ENCODE results near the gene HMOX2. TPM values are rescaled to one million over a fixed set of nuclear protein-coding genes. Genes with fewer than 3 reads are reported as not detected.
A peak's percentile ranks its signal among the peaks of the same experiment; 100 is the strongest.

Gene HMOX2
- polyA plus RNA-seq, 1 donor = 47.6 TPM

DNA sequence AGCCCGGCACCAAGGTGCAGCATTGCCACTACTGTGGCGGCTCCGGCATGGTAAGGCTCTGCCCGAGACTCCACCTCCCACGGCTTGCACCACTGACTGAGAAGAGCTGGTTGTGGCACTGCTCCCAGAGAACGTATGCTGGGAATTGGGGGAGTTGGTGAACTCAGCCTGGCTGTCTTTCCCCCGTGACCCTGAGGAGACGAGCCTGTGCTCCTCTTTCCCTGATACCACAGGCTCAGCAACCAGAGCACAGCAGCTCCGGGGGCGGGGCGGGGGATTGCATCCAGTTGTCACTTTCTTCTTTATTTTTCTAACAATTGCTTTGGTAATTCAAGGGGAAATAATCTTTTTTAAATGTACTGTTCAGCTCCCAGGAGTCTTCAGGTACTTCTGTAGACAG, 33.8 kb upstream of the HMOX2 start:
- no peaks in the 10 kb centered on the region for H3K4me1 ChIP-seq (ENCODE audit: control insufficient read depth, insufficient read depth, low read length)
- H3K4me3 ChIP-seq (ENCODE audit: low read length) = no peak overlapping the region
- no peaks in the 10 kb centered on the region for H3K27me3 ChIP-seq (ENCODE audit: control insufficient read depth, insufficient read depth, low read length)
- WGBS (ENCODE audit: insufficient coverage, low lambda C conversion rate) = no CpG with 5 or more reads among the region's 11 CpGs
- no peaks in the 10 kb centered on the region for H3K9me3 ChIP-seq (ENCODE audit: control insufficient read depth, low read depth, low read length)
- DNase-seq = no peak
- peaks cover 85% of the 10 kb centered on the region for H3K36me3 ChIP-seq (ENCODE audit: control insufficient read depth, insufficient read depth, low read length)
- no peak overlapping the region for H3K27ac ChIP-seq (ENCODE audit: low read length)

DNA sequence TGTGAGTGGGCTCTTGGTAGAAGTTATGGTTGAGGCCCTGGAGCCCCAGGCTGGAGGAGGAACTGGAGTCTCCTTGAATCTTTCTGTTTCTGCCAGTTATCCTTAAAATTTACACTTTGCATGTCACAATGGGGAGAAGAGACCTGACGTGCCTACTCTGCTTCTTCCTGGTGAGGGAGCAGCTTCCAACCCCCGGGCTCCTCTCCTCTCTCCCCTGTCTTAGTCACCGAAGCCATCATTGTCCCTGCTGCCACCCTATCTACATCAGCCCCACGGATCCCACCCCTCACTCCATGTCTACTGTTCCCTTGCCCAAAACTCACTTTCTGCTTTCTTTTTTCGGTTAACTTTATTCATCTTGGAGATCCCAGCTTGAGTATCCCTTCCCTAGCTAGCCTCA, 32.9 kb upstream of the HMOX2 start:
- Histone ChIP-seq H3K4me1 (ENCODE audit: control insufficient read depth, insufficient read depth, low read length) (no peaks in the 10 kb centered on the region), H3K27me3 (ENCODE audit: control insufficient read depth, insufficient read depth, low read length) (no peaks in the 10 kb centered on the region), H3K27ac (ENCODE audit: low read length) (no peak overlapping the region), H3K36me3 (ENCODE audit: control insufficient read depth, insufficient read depth, low read length) (peaks cover 84% of the 10 kb centered on the region), H3K4me3 (ENCODE audit: low read length) (no peak overlapping the region), H3K9me3 (ENCODE audit: control insufficient read depth, low read depth, low read length) (no peaks in the 10 kb centered on the region)
- no peak for DNase-seq
- WGBS (ENCODE audit: insufficient coverage, low lambda C conversion rate) = 79% methylated on average over 2 of the region's 5 CpGs

DNA sequence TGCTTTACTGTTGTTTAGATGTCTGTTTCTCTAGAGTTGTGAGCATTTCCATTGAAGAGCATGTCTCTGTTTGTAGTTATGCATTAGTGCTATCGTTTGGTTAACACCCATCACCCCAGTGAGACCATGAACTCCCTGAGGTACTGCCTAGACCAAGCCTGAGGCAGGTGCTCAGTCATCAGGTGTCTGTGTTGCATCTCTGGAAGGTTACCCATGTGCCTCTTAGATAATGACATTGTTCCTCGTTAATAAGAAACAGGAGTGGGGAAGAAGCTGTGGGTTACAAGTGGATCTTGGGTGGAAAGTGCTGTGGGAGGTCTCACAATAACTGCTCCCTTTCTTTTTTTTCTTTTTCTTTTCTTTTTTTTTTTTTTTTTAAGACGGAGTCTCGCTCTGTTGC, 32.2 kb upstream of the HMOX2 start:
- Histone ChIP-seq H3K27me3 (ENCODE audit: control insufficient read depth, insufficient read depth, low read length) (no peaks in the 10 kb centered on the region), H3K27ac (ENCODE audit: low read length) (no peak overlapping the region), H3K36me3 (ENCODE audit: control insufficient read depth, insufficient read depth, low read length) (peaks cover 84% of the 10 kb centered on the region), H3K9me3 (ENCODE audit: control insufficient read depth, low read depth, low read length) (no peaks in the 10 kb centered on the region), H3K4me3 (ENCODE audit: low read length) (no peak overlapping the region), H3K4me1 (ENCODE audit: control insufficient read depth, insufficient read depth, low read length) (no peaks in the 10 kb centered on the region)
- WGBS (ENCODE audit: insufficient coverage, low lambda C conversion rate) = 100% methylated on average over 1 of the region's 4 CpGs
- no peak for DNase-seq

DNA sequence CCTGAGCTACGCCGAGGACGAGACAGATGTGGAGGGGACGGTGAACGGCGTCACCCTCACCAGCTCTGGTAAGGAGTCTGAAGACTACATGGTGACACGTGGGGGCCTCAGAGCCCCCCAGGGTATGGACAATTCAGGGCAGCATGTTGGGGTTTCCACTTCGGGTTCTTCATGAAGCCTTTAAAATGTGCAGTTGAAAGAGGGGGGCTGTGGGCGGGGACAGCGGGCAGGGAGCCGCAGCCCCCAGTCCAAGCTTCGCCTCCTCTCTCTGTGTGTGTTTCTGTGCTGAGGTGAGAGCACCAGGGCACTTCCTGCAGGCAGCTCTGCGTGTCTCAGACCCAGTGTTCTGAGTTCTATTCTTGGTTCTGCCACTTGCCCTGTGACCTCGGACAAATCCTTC, 25.8 kb upstream of the HMOX2 start:
- H3K9me3 ChIP-seq (ENCODE audit: control insufficient read depth, low read depth, low read length) = no peaks in the 10 kb centered on the region
- peaks cover 79% of the 10 kb centered on the region for H3K36me3 ChIP-seq (ENCODE audit: control insufficient read depth, insufficient read depth, low read length)
- H3K4me3 ChIP-seq (ENCODE audit: low read length) = no peak overlapping the region
- no CpG with 5 or more reads among the region's 14 CpGs for WGBS (ENCODE audit: insufficient coverage, low lambda C conversion rate)
- DNase-seq = no peak
- H3K4me1 ChIP-seq (ENCODE audit: control insufficient read depth, insufficient read depth, low read length) = no peaks in the 10 kb centered on the region
- no peak overlapping the region for H3K27ac ChIP-seq (ENCODE audit: low read length)
- H3K27me3 ChIP-seq (ENCODE audit: control insufficient read depth, insufficient read depth, low read length) = no peaks in the 10 kb centered on the region

DNA sequence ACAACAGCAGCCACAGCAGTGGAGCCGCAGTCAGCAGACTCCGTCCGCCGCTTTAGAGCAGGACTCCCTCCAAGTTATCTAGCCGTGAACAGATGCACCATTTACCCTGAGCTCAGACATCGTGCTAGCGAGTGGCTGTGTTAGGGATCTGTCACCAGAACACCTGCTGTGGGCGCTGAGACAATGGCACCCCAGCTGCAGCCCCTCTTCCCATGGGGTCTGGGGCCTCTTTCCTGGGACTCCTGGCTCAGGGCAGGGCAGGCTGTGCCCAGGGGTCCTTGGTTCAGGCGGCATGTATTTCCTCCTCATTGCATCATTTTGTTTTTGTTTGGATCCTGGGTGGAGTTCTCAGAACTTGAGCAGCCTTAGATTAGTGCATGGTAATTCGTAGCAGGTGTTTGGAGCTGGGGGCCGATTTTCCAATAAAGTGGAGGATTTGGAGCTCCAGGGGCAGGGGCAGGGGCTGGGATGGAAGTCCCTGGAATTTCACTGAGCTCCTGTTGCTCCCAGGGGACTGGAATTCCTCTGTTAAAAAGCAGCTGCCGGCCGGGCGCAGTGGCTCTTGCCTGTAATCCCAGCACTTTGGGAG, 25.2 kb upstream of the HMOX2 start:
- no CpG with 5 or more reads among the region's 14 CpGs for WGBS (ENCODE audit: insufficient coverage, low lambda C conversion rate)
- peaks cover 82% of the 10 kb centered on the region for H3K36me3 ChIP-seq (ENCODE audit: control insufficient read depth, insufficient read depth, low read length)
- no peaks in the 10 kb centered on the region for H3K9me3 ChIP-seq (ENCODE audit: control insufficient read depth, low read depth, low read length)
- no peak overlapping the region for H3K27ac ChIP-seq (ENCODE audit: low read length)
- H3K27me3 ChIP-seq (ENCODE audit: control insufficient read depth, insufficient read depth, low read length) = no peaks in the 10 kb centered on the region
- no peaks in the 10 kb centered on the region for H3K4me1 ChIP-seq (ENCODE audit: control insufficient read depth, insufficient read depth, low read length)
- DNase-seq = no peak
- no peak overlapping the region for H3K4me3 ChIP-seq (ENCODE audit: low read length)

DNA sequence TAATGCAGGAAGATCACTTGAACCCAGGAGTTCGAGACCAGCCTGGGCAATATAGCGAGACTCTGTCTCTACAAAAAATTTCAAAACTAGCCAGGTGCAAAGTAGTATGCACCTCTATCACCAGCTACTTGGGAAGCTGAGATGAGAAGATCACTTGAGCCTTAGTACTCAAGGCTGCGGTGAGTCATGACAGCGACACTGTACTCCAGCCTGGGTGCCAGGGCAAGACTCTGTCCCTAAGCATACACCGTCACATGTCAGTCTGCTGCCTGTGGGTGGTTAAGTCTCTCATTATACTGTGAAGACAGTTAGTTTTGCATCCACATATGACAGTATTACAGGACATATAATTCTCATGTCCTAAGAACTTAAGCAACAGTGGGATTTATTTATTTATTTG, 23.5 kb upstream of the HMOX2 start:
- H3K36me3 ChIP-seq (ENCODE audit: control insufficient read depth, insufficient read depth, low read length) = peaks cover 82% of the 10 kb centered on the region
- no CpG with 5 or more reads among the region's 5 CpGs for WGBS (ENCODE audit: insufficient coverage, low lambda C conversion rate)
- no peaks in the 10 kb centered on the region for H3K27me3 ChIP-seq (ENCODE audit: control insufficient read depth, insufficient read depth, low read length)

DNA sequence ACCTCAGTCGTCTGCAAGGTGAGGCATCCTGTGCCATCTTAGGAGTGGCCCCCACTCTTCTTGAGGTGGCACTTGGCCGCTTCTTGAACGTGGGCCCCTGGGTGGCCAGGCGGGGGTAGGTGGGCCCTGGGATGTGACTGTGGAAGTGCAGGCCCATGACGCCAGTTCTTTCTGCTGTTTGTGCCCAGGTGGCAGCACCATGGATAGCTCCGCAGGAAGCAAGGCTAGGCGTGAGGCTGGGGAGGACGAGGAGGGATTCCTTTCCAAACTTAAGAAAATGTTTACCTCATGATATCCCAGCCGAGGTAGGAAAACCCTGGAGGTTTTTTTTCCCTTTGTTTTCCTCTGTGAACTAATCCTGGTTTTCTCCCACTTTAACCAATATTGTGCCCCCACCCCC, 21.6 kb upstream of the HMOX2 start:
- no peaks in the 10 kb centered on the region for H3K9me3 ChIP-seq (ENCODE audit: control insufficient read depth, low read depth, low read length)
- peaks cover 75% of the 10 kb centered on the region for H3K36me3 ChIP-seq (ENCODE audit: control insufficient read depth, insufficient read depth, low read length)
- no CpG with 5 or more reads among the region's 9 CpGs for WGBS (ENCODE audit: insufficient coverage, low lambda C conversion rate)
- no peak for DNase-seq
- H3K27me3 ChIP-seq (ENCODE audit: control insufficient read depth, insufficient read depth, low read length) = no peaks in the 10 kb centered on the region
- no peak overlapping the region for H3K27ac ChIP-seq (ENCODE audit: low read length)
- H3K4me3 ChIP-seq (ENCODE audit: low read length) = no peak overlapping the region
- no peaks in the 10 kb centered on the region for H3K4me1 ChIP-seq (ENCODE audit: control insufficient read depth, insufficient read depth, low read length)

More for the DNA sequence above, 23.5 kb upstream of the HMOX2 start:
- no peaks in the 10 kb centered on the region for H3K4me1 ChIP-seq (ENCODE audit: control insufficient read depth, insufficient read depth, low read length)
- DNase-seq = no peak
- H3K9me3 ChIP-seq (ENCODE audit: control insufficient read depth, low read depth, low read length) = no peaks in the 10 kb centered on the region
- H3K27ac ChIP-seq (ENCODE audit: low read length) = no peak overlapping the region
- H3K4me3 ChIP-seq (ENCODE audit: low read length) = no peak overlapping the region

DNA sequence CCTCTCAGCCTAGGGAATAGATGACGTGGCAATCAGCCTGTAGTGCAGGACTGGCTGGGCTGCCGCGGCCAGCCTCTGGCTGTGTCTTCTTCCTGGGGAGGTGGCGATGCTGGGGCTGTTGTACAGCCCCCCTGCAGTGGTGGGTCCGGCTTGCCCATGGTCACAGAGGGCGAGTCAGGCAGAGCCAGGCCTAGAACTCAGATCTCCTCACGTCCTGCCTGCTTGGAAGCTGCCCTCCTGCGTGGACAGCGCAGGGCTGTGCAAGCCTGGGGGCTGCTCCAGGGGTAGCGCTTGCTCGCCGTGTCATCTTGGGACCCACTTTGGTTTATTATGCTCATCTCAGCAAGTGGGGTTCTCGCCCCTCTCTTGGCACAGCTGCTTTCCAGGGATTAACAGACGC, 21.1 kb upstream of the HMOX2 start:
- H3K4me1 ChIP-seq (ENCODE audit: control insufficient read depth, insufficient read depth, low read length) = no peaks in the 10 kb centered on the region
- no peaks in the 10 kb centered on the region for H3K27me3 ChIP-seq (ENCODE audit: control insufficient read depth, insufficient read depth, low read length)
- no peak for DNase-seq
- no peak overlapping the region for H3K27ac ChIP-seq (ENCODE audit: low read length)
- H3K9me3 ChIP-seq (ENCODE audit: control insufficient read depth, low read depth, low read length) = no peaks in the 10 kb centered on the region
- peaks cover 71% of the 10 kb centered on the region for H3K36me3 ChIP-seq (ENCODE audit: control insufficient read depth, insufficient read depth, low read length)
- no CpG with 5 or more reads among the region's 14 CpGs for WGBS (ENCODE audit: insufficient coverage, low lambda C conversion rate)
- H3K4me3 ChIP-seq (ENCODE audit: low read length) = no peak overlapping the region

DNA sequence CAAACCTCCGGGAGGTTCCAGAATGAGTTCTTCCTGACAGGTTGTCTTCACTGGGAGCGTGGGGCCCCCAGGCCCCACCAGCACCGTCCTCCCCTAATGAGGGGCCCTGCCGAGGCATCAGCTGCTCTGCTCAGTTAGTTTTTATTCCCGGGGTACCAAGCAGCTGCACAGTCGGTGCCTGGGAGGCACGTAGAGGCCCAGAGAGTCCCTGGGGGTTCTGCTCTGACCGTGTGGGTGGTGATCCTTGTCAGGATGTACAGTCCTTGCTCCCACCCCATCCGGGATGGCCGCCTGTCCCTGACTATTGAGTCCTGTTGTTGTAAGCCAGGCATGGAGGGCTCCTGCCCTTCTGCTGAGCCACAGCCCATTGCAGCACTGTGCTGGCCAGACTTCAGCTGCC, 20.2 kb upstream of the HMOX2 start:
- no peaks in the 10 kb centered on the region for H3K9me3 ChIP-seq (ENCODE audit: control insufficient read depth, low read depth, low read length)
- H3K27ac ChIP-seq (ENCODE audit: low read length) = no peak overlapping the region
- H3K4me1 ChIP-seq (ENCODE audit: control insufficient read depth, insufficient read depth, low read length) = no peaks in the 10 kb centered on the region
- H3K4me3 ChIP-seq (ENCODE audit: low read length) = no peak overlapping the region
- H3K27me3 ChIP-seq (ENCODE audit: control insufficient read depth, insufficient read depth, low read length) = no peaks in the 10 kb centered on the region
- H3K36me3 ChIP-seq (ENCODE audit: control insufficient read depth, insufficient read depth, low read length) = peaks cover 64% of the 10 kb centered on the region
- WGBS (ENCODE audit: insufficient coverage, low lambda C conversion rate) = no CpG with 5 or more reads among the region's 10 CpGs
- no peak for DNase-seq

DNA sequence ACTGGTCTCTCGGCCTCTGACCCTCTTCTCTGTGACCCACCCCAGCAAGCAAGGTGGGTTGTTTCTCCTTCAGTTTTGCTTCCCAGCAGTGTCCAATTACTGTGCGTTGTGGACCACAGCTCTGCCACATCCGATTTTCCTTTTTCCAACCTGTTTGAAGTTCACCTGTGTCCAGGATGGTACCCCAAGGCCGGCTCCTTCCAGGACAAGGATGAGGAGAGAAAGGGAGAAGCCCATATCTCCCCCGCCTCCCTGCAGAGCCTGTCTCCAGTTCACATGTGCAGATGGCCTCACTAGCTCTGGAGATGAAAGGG, 15.3 kb upstream of the HMOX2 start:
- no peak for DNase-seq
- WGBS (ENCODE audit: insufficient coverage, low lambda C conversion rate) = no CpG with 5 or more reads among the region's 5 CpGs
- Histone ChIP-seq H3K4me3 (ENCODE audit: low read length) (no peak overlapping the region), H3K27ac (ENCODE audit: low read length) (no peak overlapping the region), H3K4me1 (ENCODE audit: control insufficient read depth, insufficient read depth, low read length) (no peaks in the 10 kb centered on the region), H3K36me3 (ENCODE audit: control insufficient read depth, insufficient read depth, low read length) (peaks cover 58% of the 10 kb centered on the region), H3K27me3 (ENCODE audit: control insufficient read depth, insufficient read depth, low read length) (no peaks in the 10 kb centered on the region), H3K9me3 (ENCODE audit: control insufficient read depth, low read depth, low read length) (no peaks in the 10 kb centered on the region)

DNA sequence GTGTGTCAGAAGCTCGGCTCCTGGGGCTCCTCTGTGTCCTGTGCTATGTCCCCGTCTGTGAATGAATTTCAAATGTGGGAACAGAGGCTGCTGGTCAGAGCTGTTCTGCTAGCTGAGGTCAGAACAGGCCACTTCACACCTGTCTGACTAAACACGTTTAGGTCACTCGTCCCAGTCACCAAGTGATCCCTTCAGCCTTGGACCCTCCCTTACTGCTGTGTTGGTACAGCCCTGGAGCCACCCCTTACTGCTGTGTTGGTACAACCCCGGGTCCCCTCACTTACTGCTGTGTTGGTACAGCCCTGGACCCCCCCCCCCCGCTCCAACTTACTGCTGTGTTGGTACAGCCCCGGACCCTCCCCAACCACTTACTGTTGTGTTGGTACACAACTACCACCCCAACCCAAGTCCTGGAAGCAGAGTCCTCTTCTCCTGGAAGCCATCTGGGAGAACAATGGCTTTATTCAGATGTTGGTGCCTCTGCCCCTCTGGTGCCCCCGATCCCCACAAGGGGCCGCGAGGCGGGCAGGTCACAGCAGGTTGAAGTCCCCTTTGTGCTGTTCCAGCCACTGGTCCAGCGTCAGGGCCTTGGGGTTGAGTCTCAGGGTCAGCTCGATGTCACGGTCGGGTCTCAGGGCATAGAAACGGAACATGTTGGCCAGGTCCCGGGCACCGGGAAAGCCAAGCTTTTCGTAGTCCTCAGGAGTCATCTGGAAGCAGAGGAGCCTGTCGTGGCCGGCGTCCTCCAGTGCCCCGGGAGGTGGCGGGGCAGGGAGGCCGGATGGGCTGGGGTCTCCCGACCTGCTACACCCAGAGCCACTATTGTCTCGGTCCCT, 14.7 kb upstream of the HMOX2 start:
- H3K9me3 ChIP-seq (ENCODE audit: control insufficient read depth, low read depth, low read length) = no peaks in the 10 kb centered on the region
- peaks cover 58% of the 10 kb centered on the region for H3K36me3 ChIP-seq (ENCODE audit: control insufficient read depth, insufficient read depth, low read length)
- WGBS (ENCODE audit: insufficient coverage, low lambda C conversion rate) = no CpG with 5 or more reads among the region's 27 CpGs
- no peaks in the 10 kb centered on the region for H3K27me3 ChIP-seq (ENCODE audit: control insufficient read depth, insufficient read depth, low read length)
- H3K4me1 ChIP-seq (ENCODE audit: control insufficient read depth, insufficient read depth, low read length) = no peaks in the 10 kb centered on the region
- no peak overlapping the region for H3K27ac ChIP-seq (ENCODE audit: low read length)
- peak in 1 of 2 donors; percentile 39 for DNase-seq
- H3K4me3 ChIP-seq (ENCODE audit: low read length) = no peak overlapping the region

All from large intestine (tissue), 3 donors.